A549 treated with ZK216348 at 1 μM for 4 hours (cell line): ENCODE results near the gene OR2T27. TPM values are rescaled to one million over a fixed set of nuclear protein-coding genes. Genes with fewer than 3 reads are reported as not detected.

ENCODE experiments used
- total RNA-seq: library from RNA; stranded (reverse); fragments of 200-300 nt; extraction: Qiagen RNA extraction; gene quantifications from 5 replicates; pipeline ENCODE4 v1.2.3, GENCODE V29; 2022; ENCODE audit warnings: low read depth

The OR2T27 gene, protein sequence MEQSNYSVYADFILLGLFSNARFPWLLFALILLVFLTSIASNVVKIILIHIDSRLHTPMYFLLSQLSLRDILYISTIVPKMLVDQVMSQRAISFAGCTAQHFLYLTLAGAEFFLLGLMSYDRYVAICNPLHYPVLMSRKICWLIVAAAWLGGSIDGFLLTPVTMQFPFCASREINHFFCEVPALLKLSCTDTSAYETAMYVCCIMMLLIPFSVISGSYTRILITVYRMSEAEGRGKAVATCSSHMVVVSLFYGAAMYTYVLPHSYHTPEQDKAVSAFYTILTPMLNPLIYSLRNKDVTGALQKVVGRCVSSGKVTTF
- total RNA-seq: not detected in 5 replicates

DNA sequence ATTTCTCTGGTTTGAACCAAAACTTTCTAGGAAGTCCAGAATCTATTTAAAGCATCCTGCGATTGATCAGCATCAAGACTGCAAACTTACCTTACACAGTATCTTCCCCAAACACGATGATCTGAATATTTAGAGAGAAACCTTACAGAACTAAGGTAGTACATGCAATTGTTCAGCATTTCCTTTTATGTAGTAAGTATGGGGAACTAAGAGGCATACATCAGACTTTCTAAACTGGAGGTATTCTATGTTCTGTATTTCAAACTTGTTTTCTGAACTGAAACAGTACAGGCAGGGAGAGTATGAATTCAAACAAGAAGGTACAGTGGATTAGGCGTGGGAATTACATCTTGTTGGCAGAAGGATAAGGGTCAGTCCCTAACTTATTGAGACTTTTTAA, at the start of gene OR2T27:
OR2T27 (minus strand) TSS at position 175 of the 400 bp plus-strand sequence. CDS start 4,644 bp downstream, outside the sequence.

DNA sequence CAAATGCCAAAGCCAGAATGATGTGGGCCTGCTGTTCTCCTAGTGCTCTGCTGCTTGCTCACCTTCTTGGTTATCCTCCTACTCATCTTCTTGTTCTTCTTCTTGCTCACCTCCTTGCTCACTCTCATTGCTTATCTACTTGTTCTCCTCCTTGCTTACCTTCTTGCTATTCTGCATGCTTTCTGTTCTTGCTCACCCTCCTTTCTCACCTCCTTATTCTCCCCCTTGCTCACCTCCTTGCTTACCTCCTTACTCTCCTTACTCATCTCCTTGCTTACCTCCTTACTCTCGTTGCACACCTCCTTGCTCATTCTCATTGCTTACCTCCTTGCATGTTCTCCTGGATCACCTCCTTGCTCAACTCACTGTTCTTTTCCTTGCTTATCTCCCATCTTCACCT, 47.4 kb upstream of the OR2T27 start, which contains the start of gene OR14I1:
OR14I1 (minus strand) TSS at position 53 of the 400 bp plus-strand sequence.

DNA sequence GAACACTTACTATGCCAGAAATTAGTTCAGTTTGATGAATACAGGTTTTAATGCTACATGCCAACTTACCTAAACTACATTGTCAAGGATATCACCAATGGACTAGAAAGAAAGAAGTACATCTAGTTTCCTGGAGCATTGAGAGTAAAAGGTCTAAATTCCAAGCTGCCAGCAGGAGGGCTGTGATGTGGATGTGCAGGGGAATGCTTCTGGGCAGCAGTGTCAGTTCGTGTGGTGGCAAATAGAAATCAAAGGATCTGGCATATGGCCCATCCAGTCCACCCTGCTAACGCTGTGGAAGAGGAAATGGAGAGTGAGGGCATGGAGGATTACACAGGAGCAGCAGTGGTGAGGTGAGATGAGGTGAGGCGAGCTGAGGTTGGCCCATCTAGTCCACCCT, 10.2 kb downstream of the OR2T27 start, which contains the start of gene OR2T35:
OR2T35 (minus strand) TSS at position 101 of the 400 bp plus-strand sequence. CDS start 6,020 bp downstream, outside the sequence.

DNA sequence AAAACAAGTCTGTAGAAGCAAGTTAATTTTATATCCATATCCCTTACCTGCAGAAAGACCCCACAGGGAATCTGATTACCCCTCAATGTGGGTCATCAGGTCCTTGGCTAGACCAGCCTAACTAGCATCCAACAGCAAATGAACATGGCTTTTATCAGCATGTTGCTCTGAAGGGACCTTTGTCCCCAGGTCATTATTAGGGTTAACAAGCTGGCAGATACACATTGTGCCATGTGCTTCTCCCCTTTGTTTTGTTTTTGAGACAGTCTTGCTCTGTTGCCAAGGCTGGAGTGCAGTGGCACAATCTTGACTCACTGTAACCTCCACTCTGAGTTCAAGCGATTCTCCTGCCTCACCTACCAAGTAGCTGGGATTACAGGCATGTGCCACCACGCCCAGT, 20.3 kb downstream of the OR2T27 start, which contains the start of gene OR2T11:
OR2T11 (minus strand) TSS at position 101 of the 400 bp plus-strand sequence. CDS start 7,963 bp downstream, outside the sequence.

Other genes with a start within 250 kb of the OR2T27 start
- not detected in 5 replicates for gene OR2T2, start 209.9 kb downstream of the OR2T27 start, total RNA-seq
- gene OR2T3, start 182.2 kb downstream of the OR2T27 start, total RNA-seq: not detected in 5 replicates
- gene OR2T5, start 166.9 kb downstream of the OR2T27 start, total RNA-seq: not detected in 5 replicates
- not detected in 5 replicates for gene OR2G6, start 147.5 kb downstream of the OR2T27 start, total RNA-seq
- gene OR2T29, start 92.8 kb downstream of the OR2T27 start, total RNA-seq: not detected in 5 replicates
- not detected in 5 replicates for gene OR2T34, start 80.8 kb downstream of the OR2T27 start, total RNA-seq
- gene OR2T10, start 57.8 kb downstream of the OR2T27 start, total RNA-seq: not detected in 5 replicates
- gene OR2T11, start 20.4 kb downstream of the OR2T27 start, total RNA-seq: not detected in 5 replicates
- not detected in 5 replicates for gene OR2T35, start 10.2 kb downstream of the OR2T27 start, total RNA-seq
- gene OR14I1, start 47.2 kb upstream of the OR2T27 start, total RNA-seq: not detected in 5 replicates
- gene LYPD8, start 100.2 kb upstream of the OR2T27 start, total RNA-seq: 0.19 to 0.45 TPM (median 0.21 TPM) in 3 of 5 replicates, not detected in the others
- 17.4 to 31.7 TPM (median 26.6 TPM) in 5 replicates for gene SH3BP5L, start 170.4 kb upstream of the OR2T27 start, total RNA-seq
- gene ZNF672, start 182.7 kb upstream of the OR2T27 start, total RNA-seq: 12.7 to 25.3 TPM (median 24.7 TPM) in 5 replicates
- 11.3 to 28.4 TPM (median 22.3 TPM) in 5 replicates for gene ZNF692, start 203.6 kb upstream of the OR2T27 start, total RNA-seq